ENCODE measurements around the gene HMX2.

DNA sequence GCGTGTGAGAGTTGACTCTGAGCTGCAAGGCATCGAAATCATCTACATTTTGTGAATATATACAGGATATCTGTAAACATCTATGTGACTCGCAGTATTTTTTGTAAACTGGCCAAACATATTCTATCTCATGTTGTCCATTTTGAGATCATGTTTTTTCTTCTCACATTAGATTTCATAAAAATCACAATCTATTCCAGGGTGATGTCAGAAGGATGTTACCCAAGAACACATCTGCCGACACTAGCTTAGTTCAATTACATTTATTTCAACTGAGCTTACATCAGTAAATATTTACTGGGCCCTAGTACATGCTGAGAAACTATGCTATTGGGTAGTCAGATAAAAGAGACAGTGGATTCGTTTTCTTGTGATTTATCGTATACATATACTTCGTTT, 3.8 kb downstream of the HMX2 start:
- no peak for TF ChIP-seq TCF7L2 (IDR thresholded peaks at IDR 0.05; ENCODE audit: borderline replicate concordance, extremely low read depth, insufficient read depth, insufficient read length)
- no peak for TF ChIP-seq POLR2A (IDR thresholded peaks at IDR 0.05; ENCODE audit: borderline replicate concordance, extremely low read depth, insufficient read depth, insufficient read length)
- TF ChIP-seq RAD21 (IDR thresholded peaks at IDR 0.05; ENCODE audit: low read depth): no peak
- TF ChIP-seq POLR2AphosphoS5 (IDR thresholded peaks at IDR 0.05; ENCODE audit: low read depth, low read length): no peak
- TF ChIP-seq, protein P1, sequence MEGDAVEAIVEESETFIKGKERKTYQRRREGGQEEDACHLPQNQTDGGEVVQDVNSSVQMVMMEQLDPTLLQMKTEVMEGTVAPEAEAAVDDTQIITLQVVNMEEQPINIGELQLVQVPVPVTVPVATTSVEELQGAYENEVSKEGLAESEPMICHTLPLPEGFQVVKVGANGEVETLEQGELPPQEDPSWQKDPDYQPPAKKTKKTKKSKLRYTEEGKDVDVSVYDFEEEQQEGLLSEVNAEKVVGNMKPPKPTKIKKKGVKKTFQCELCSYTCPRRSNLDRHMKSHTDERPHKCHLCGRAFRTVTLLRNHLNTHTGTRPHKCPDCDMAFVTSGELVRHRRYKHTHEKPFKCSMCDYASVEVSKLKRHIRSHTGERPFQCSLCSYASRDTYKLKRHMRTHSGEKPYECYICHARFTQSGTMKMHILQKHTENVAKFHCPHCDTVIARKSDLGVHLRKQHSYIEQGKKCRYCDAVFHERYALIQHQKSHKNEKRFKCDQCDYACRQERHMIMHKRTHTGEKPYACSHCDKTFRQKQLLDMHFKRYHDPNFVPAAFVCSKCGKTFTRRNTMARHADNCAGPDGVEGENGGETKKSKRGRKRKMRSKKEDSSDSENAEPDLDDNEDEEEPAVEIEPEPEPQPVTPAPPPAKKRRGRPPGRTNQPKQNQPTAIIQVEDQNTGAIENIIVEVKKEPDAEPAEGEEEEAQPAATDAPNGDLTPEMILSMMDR (IDR thresholded peaks at IDR 0.05 in 2 of 3, conservative IDR thresholded peaks at IDR 0.05 in 1 of 3; ENCODE audit: borderline replicate concordance in 1 of 3, insufficient read depth in 1 of 3, low read depth in 2 of 3, low read length in 2 of 3): no peak
- no peak for TF ChIP-seq EZH2phosphoT487 (IDR thresholded peaks at IDR 0.05; ENCODE audit: borderline replicate concordance)
- TF ChIP-seq, protein P2, sequence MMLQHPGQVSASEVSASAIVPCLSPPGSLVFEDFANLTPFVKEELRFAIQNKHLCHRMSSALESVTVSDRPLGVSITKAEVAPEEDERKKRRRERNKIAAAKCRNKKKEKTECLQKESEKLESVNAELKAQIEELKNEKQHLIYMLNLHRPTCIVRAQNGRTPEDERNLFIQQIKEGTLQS (IDR thresholded peaks at IDR 0.05): no peak
- TF ChIP-seq SP1 (IDR thresholded peaks at IDR 0.05; ENCODE audit: low read depth): no peak
- no peak for TF ChIP-seq ZNF274 (IDR thresholded peaks at IDR 0.05; ENCODE audit: low read depth, low read length)
